Neural progenitor cell (in vitro differentiated cells): ENCODE results near the gene SMYD3.

Source experiments
- CTCF ChIP-seq: fragments of 200-600 bp; sonication (generic); IDR thresholded peaks from 2 replicates; pipeline ENCODE4 v1.5.1; 2017; ENCODE audit warnings: antibody characterized with exemption, mild to moderate bottlenecking
- EZH2 ChIP-seq: fragments of 200-600 bp; sonication (generic); IDR thresholded peaks from 2 replicates; pipeline ENCODE4 v1.6.1; 2017; ENCODE audit warnings: antibody characterized with exemption, mild to moderate bottlenecking, moderate library complexity
- EZH2phosphoT487 ChIP-seq: fragments of 200-600 bp; sonication (generic); IDR thresholded peaks from 2 replicates; pipeline ENCODE4 v1.6.1; 2017; ENCODE audit warnings: antibody characterized with exemption

- no peak for TF ChIP-seq EZH2
- TF ChIP-seq CTCF: no peak
- TF ChIP-seq EZH2phosphoT487: no peak
Observed at GRCh38 chr1:245961137-245961540, 545.9 kb downstream of the SMYD3 start.
